HG03565 (cell line): Measurements from ENCODE around the gene KCTD15.

Source experiments
- ATAC-seq: cut with Tn5 transposase; IDR thresholded peaks from one replicate; pipeline ENCODE4 v1.9.1; 2021; ENCODE audit warnings: mild to moderate bottlenecking, moderate library complexity; ENCODE audit not compliant: unreplicated experiment

KCTD15 gene

DNA sequence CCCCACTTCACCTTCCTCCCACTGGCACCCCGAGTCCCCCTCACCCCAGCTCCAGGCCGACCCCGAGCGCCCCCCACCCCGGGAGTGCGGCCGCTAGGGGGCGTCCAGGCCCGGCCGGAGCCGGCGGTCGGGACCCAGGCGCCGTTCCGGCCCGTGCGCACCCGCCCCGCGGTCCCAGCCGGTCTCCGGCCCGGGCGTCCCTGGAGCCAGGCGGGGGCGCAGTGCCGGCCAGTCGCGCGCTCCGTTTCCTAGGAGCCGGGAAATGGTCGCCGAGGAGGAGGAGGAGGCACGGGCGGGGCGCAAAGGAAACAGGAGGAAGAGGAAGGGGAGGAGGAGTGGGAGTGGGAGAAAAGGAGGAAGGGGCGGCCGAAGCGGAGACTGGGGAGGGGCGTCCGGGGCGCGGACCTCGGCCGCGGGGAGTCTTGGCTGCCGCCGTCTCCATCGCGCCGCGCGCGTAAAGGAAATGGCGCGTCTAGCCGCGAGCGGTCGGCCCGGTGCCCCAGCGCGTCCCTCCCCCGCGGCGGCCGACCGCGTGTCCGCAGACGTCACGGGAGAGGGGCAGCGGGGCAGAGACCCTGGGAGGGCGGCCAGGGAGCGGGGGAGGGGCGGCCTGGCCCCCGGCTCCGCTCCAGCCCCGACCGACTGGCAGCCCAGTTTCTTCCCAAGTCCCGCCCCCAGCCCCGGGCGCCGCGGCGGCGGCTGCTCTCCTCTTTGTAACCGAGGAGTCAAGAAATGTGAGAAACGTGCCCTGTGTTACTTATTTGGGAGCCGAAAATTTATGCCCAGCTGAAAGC is 1.1 kb upstream of the KCTD15 start:
- ATAC-seq: no peak

DNA sequence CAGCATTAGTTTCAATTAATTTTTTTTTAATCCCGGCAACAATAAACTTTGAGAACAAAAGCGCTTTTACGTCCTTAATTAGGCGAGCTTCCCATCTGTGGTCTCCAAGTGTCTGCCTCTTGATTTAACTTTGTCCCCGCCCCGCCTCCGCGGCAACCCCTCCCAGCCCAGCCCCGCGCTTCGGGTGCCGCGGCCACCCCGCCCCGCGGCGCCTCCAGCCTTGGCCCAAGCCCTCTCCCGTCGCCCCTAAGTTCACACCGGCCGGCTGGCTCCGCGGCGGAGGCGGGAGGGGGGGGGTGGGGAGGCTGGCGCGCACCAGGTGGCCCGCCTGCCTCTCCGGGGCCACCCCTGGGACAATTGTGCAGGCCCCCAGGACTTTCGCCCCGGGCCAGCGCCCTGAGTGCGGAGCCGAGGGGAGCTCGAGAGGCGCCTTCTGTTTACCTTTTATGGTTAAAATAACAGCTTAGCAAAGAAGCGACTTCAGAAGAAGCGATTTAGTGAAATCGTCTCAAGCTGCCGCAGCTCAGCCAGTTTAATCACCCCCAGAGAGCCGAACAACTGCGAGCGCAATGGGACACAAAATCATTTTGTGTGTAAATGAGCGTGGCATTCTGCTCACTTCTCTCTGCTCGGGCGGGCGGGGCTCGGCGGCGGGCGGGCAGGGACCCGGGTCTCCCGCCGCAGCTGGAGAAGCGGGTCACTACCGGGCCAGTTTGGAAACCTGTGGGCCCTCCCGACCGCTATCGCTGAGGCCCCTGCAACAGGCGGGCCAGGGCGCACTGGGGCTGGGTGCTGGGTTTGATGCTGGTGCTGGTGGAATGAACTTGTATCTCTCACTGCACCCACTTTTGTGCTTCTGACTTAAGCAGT is 1.4 kb downstream of the KCTD15 start:
- no peak for ATAC-seq

DNA sequence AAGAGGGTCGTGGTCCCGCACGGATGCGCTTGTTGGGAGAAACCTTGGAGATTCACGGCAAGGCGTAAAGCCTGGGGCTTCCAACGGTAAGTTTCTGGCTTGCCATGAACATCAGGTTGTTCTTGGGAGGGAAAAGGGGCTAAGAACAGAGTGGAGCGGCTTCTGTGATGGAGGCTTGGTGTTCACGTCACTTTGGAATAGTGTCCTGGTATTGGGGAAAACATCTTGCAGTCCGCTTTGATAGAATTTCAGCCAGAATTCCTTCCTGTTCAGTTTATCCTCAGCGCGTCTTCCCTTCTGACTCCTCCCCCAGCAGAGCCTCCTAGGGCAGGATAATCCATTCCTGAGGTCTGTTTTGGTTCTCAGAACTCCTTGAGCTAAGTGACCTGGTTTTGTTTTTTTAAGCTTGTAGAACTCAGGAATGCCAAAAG is 2.0 kb downstream of the KCTD15 start:
- ATAC-seq: no peak

GRCh38 chr19:33799476-33799875 is 2.8 kb downstream of the KCTD15 start:
- ATAC-seq: no peak

- ATAC-seq: no peak
Measured at GRCh38 chr19:33800012-33800680, 3.5 kb downstream of the KCTD15 start.

GRCh38 chr19:33801411-33801810 is 4.7 kb downstream of the KCTD15 start:
- ATAC-seq: no peak

- ATAC-seq: no peak
Measured at GRCh38 chr19:33802001-33802400, 5.3 kb downstream of the KCTD15 start.

- ATAC-seq: no peak
Measured at GRCh38 chr19:33802801-33803200, 6.1 kb downstream of the KCTD15 start.

DNA sequence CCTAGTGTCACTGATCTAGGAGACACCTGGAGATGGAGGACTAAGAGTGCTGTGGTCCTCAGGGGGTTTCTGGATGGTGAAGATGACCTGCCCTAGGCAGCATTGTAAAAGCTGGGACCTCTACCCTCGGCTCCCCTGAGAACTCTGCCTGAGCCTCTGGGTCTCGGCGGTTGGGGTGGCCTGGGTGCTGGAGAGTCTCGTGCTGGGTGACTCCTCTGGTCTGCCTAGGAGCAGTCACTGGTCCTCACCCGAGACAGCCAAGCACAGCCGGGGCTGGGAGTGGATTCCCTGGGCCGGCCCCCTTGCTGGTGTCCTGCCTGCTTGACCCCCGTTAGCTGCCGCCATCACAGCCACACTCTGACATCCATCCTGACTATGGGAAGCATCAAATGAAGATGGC is 6.7 kb downstream of the KCTD15 start:
- ATAC-seq: no peak

DNA sequence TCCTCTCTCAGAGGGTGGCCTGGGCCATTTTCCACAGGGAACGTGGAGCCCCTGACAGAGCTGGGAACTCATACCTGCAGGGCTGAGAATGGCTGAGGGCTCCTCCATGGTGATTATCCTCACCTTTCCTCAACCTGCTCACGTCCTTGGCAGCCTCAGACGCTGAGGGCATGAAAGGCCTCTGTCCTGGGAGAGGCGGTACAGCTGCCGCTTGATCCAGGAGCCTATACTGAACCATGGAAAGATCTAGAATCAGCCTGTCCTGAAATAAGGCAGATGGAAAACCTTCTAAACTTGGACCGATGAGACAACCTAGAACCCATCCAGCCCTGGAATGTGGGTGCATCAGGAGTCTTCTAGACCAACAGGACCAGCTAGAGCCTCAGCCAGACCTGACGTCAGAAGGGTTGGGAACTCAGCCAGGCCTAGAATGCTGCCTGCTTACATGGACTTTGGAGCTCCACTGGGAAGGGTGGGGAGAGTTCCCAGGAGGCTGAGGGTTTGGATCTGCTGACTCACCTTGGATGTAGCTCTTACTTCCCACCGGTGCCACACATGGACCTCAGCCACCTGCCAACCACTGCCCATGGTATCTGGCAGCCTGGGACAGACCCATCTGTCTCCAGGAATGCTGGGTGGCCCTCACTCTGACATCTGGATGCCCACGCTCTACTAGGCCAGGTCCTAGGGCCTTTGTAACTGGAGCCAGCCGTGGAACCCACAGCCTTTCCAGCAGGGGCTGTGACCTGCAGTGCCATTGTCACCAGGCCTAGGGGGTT is 7.5 kb downstream of the KCTD15 start:
- no peak for ATAC-seq

GRCh38 chr19:33805313-33805712 is 8.6 kb downstream of the KCTD15 start:
- no peak for ATAC-seq

GRCh38 chr19:33805840-33806433 is 9.3 kb downstream of the KCTD15 start:
- ATAC-seq: no peak

DNA sequence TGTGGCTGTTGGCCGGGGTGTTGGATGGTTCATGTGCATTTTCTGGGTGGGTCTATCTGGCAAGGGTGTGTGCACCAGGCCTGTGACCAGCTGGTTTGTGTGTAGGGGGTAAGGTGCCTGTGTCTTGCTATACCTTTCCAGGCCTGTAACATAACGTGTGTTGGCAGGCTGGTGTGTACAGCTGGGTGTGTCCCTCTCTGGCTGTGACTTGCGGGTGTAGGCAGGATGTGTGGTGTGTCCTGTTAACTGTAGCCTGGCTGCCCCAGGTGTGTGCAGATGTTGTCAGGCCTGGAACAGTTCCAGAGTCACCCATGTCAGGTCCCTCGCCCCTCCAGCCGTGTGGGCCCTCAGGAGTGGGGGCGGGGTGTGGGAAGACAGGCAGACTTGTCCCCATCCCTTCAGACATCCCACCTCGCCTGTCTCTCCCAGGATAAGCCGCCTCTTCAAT is 9.8 kb downstream of the KCTD15 start:
- ATAC-seq: no peak

DNA sequence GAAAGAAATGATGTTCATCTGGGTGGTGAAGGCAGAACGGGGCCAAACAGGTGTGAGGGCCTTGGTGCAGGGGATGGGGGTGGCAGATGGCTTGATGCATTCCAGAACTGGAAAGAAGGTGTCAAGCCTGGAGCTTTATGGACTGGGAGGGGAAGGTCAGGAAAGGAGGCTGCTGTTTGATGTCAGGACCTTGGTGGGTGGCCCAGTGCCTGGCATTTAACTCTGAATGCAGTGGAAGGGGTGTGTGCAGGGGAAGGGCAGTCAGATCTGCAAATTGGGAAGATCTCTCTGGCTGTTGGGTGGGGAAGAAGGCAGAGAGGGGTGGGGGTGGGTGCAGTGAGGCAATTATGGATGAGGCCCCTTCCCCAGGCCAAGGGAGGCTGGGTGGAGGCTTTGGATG is 11.7 kb downstream of the KCTD15 start:
- no peak for ATAC-seq

- ATAC-seq: no peak
Measured at GRCh38 chr19:33809960-33810359, 13.3 kb downstream of the KCTD15 start.

DNA sequence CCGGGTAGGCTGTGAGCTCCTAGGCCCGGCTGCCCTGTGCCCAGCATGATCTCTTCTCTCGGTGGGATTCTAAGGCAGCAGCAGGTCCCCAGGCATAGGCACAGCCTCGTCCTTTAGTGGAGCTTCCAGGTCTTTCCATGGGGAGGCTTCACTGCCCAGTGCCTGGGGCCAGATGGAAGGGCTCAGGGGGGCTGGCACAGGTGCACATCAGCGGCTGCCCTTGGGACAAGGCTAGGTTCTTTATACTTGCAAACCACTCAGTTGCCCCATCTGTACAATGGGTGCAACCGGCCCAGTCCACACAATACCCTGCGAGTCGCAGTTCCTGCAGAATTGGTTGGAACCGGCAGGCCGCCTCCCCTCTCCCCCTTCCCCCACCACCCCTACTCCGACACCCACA is 14.2 kb downstream of the KCTD15 start:
- ATAC-seq: no peak

DNA sequence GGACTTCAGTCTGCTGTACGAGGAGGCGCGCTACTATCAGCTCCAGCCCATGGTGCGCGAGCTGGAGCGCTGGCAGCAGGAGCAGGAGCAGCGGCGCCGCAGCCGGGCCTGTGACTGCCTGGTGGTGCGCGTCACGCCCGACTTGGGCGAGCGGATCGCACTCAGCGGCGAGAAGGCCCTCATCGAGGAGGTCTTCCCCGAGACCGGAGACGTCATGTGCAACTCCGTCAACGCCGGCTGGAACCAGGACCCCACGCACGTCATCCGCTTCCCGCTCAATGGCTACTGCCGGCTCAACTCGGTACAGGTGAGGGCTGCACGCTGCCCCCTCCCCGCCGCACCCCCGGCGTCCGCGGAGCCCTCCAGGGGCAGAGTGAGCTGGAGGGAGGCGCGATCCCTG is 14.6 kb downstream of the KCTD15 start:
- no peak for ATAC-seq

GRCh38 chr19:33811736-33812387 is 15.2 kb downstream of the KCTD15 start:
- no peak for ATAC-seq

GRCh38 chr19:33812388-33813330 is 16.0 kb downstream of the KCTD15 start:
- no peak for ATAC-seq
